Neural progenitor cell (in vitro differentiated cells): Measurements from ENCODE around the gene USF2.

Experiments used
- CTCF ChIP-seq: fragments of 200-600 bp; sonication (generic); IDR thresholded peaks from 2 replicates; pipeline ENCODE4 v1.5.1; 2017; ENCODE audit warnings: antibody characterized with exemption, mild to moderate bottlenecking
- EZH2 ChIP-seq: fragments of 200-600 bp; sonication (generic); IDR thresholded peaks from 2 replicates; pipeline ENCODE4 v1.6.1; 2017; ENCODE audit warnings: antibody characterized with exemption, mild to moderate bottlenecking, moderate library complexity
- EZH2phosphoT487 ChIP-seq: fragments of 200-600 bp; sonication (generic); IDR thresholded peaks from 2 replicates; pipeline ENCODE4 v1.6.1; 2017; ENCODE audit warnings: antibody characterized with exemption

GRCh38 chr19:35313587-35313986 lies 44.8 kb downstream of the USF2 start:
- TF ChIP-seq CTCF = no peak
- no peak for TF ChIP-seq EZH2phosphoT487
- TF ChIP-seq EZH2 = no peak
